Gastrocnemius medialis (tissue), 4 donors: ENCODE data around the gene LIMS3.
"Not testable (repeated sequence)": the region's sequence is repeated elsewhere in the genome, so short reads cannot be mapped to it uniquely, and the experiment has no call there.

Experiments used
- CTCF ChIP-seq, 5 experiments: fragments of 450-650 bp in 3 of 5; fragments of 200-600 bp in 2 of 5; sonication (generic) in 2 of 5; IDR thresholded peaks in 4 of 5; conservative IDR thresholded peaks in 1 of 5; 1 replicate in 4 of 5; 2 replicates in 1 of 5; pipeline ENCODE4 v1.5.1; 2016 to 2019; ENCODE audit warnings: antibody characterized with exemption in 5 of 5, mild to moderate bottlenecking in 3 of 5, moderate library complexity in 3 of 5
- POLR2A ChIP-seq, 2 donors: fragments of 450-650 bp; IDR thresholded peaks; one replicate each; pipeline ENCODE4 v1.6.1; 2017; ENCODE audit warnings: antibody characterized with exemption in 2 of 2, mild to moderate bottlenecking in 2 of 2, moderate library complexity in 2 of 2

DNA sequence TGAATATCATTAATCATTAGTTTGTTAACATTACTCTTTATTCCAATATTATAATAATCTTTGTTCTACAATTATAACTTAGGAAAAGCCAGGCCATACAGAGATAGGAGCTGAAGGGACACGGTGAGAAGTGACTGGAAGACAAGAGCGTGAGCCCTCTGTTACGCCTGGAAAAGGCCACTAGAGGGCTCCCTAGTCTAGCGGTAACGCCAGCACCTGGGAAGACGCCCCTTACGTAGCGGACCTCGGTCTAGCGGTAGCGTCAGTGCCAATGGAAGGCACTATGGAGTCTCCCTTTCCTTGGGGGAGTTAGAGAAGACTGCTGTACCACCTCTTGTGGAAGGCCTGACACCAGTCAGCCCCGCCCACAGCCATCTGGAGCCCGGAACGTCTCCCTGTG is 71.4 kb downstream of the LIMS3 start:
- TF ChIP-seq POLR2A (IDR thresholded peaks at IDR 0.05); CTCF (IDR thresholded peaks at IDR 0.05 in 4 of 5, conservative IDR thresholded peaks at IDR 0.05 in 1 of 5): not testable (repeated sequence)
